A549 (cell line): Measurements from ENCODE around the gene ZMIZ2. TPM values are rescaled to one million over a fixed set of nuclear protein-coding genes. Genes with fewer than 3 reads are reported as not detected.
"Not testable (repeated sequence)": the region's sequence is repeated elsewhere in the genome, so short reads cannot be mapped to it uniquely, and the experiment has no call there.

Experiments
- ATAC-seq, 2 experiments: fragments of 200-7000 bp in 1 of 2; fragments of >200 bp in 1 of 2; cut with Nextera tagmentation in 1 of 2; cut with Tn5 transposase in 1 of 2; 3 replicates each; pipeline versions ENCODE4 v1.8.0 to v1.9.1; 2018 to 2020; ENCODE audit warnings: mild to moderate bottlenecking in 1 of 2, moderate library complexity in 1 of 2
- CTCF ChIA-PET: fragments of 300-600 bp; sonication (Branson Sonifier 250); formaldehyde crosslinking; extraction: SDS; loops from one replicate; lab custom pipeline; 2021; ENCODE audit warnings: antibody characterized with exemption, inconsistent platforms; lab: Yijun Ruan, JAX
- POLR2A ChIA-PET: fragments of 350-600 bp; formaldehyde crosslinking; extraction: SDS; loops from one replicate; lab custom pipeline; 2021; ENCODE audit warnings: antibody characterized with exemption, inconsistent platforms; lab: Yijun Ruan, JAX
- DNase-seq, 2 experiments: peaks; one replicate each; pipeline versions ENCODE4 v3.0.0 to v3.0.0-alpha.2; 2011 to 2016; ENCODE audit warnings: low read depth in 1 of 2, low spot score in 1 of 2
- FAIRE-seq: peaks from 2 replicates; lab custom pipeline; 2011; peaks lifted over from hg19 to GRCh38; lab: Jason Lieb, UNC
- H3K27ac ChIP-seq, 2 experiments: fragments of >200 bp; sonication (Bioruptor Twin); formaldehyde crosslinking; 3 replicates each; pipeline ENCODE4 v1.5.1; 2016 to 2017
- H3K4me1 ChIP-seq: fragments of >200 bp; sonication (Bioruptor Twin); formaldehyde crosslinking; 3 replicates; pipeline ENCODE4 v1.6.1; 2016
- H3K4me2 ChIP-seq: fragments of >200 bp; sonication (Bioruptor Twin); formaldehyde crosslinking; 3 replicates; pipeline ENCODE4 v1.6.1; 2016
- H3K4me3 ChIP-seq: fragments of >200 bp; sonication (Bioruptor Twin); formaldehyde crosslinking; 3 replicates; pipeline ENCODE4 v1.5.1; 2016
- H3K9me3 ChIP-seq: fragments of >200 bp; sonication (Bioruptor Twin); formaldehyde crosslinking; 3 replicates; pipeline ENCODE4 v1.6.1; 2016
- CEBPB ChIP-seq, 2 experiments: fragments of >200 bp in 1 of 2; sonication (Bioruptor Twin) in 1 of 2; formaldehyde crosslinking in 1 of 2; IDR thresholded peaks; 2 replicates each; pipeline ENCODE4 v1.6.1; 2012 to 2016
- CHD2 ChIP-seq: fragments of 150-350 bp; IDR thresholded peaks from 2 replicates; pipeline ENCODE4 v1.6.1; 2014; ENCODE audit warnings: low read length; ENCODE audit not compliant: partially characterized antibody
- FOSB ChIP-seq: fragments of 250-450 bp; sonication (Bioruptor Pico); IDR thresholded peaks from 2 replicates; pipeline ENCODE4 v1.5.0; 2020; ENCODE audit warnings: mild to moderate bottlenecking, moderate library complexity
- HOXB5 ChIP-seq: fragments of 250-450 bp; sonication (Bioruptor Pico); IDR thresholded peaks from 2 replicates; pipeline ENCODE4 v1.5.0; 2020; ENCODE audit warnings: mild to moderate bottlenecking, moderate library complexity
- KDM1A ChIP-seq: fragments of 200-600 bp; sonication (generic); IDR thresholded peaks from 2 replicates; pipeline ENCODE4 v1.6.1; 2016; ENCODE audit warnings: low read depth, mild to moderate bottlenecking
- MAZ ChIP-seq: fragments of 150-350 bp; IDR thresholded peaks from 2 replicates; pipeline ENCODE4 v1.6.1; 2014; ENCODE audit warnings: antibody characterized with exemption, low read depth, low read length, borderline replicate concordance
- NFE2L2 ChIP-seq: fragments of 150-350 bp; conservative IDR thresholded peaks from 2 replicates; pipeline ENCODE4 v1.6.1; 2014; ENCODE audit warnings: low read length
- NPAS2 ChIP-seq: fragments of 250-450 bp; sonication (Bioruptor Pico); IDR thresholded peaks from 2 replicates; pipeline ENCODE4 v1.8.0; 2022; ENCODE audit warnings: mild to moderate bottlenecking, moderate library complexity, borderline replicate concordance
- NR3C1 ChIP-seq: fragments of >200 bp; sonication (Bioruptor Twin); formaldehyde crosslinking; IDR thresholded peaks from 3 replicates; pipeline ENCODE4 v1.6.1; 2017
- RAD21 ChIP-seq, 2 experiments: fragments of >200 bp in 1 of 2; sonication (Bioruptor Twin) in 1 of 2; formaldehyde crosslinking in 1 of 2; IDR thresholded peaks in 1 of 2; conservative IDR thresholded peaks in 1 of 2; 2 replicates in 1 of 2; 3 replicates in 1 of 2; pipeline ENCODE4 v1.6.1; 2012 to 2018; ENCODE audit warnings: inconsistent platforms in 1 of 2
- RNF2 ChIP-seq: fragments of 200-600 bp; sonication (generic); IDR thresholded peaks from 2 replicates; pipeline ENCODE4 v1.6.1; 2016; ENCODE audit warnings: low read depth, mild to moderate bottlenecking, antibody characterized with exemption, moderate library complexity, borderline replicate concordance
- SMC3 ChIP-seq: fragments of >200 bp; sonication (Bioruptor Twin); formaldehyde crosslinking; IDR thresholded peaks from 3 replicates; pipeline ENCODE4 v1.6.1; 2018; ENCODE audit warnings: inconsistent platforms
- WGBS: methylation state at CpG from one replicate; pipeline ENCODE4 v1.1.6; 2017; ENCODE audit errors: missing lambda C conversion rate; 5-methylcytosine and 5-hydroxymethylcytosine counted together
- polyA plus RNA-seq, 4 experiments: library from polyadenylated mRNA; depleted of rRNA in 3 of 4; stranded (reverse); fragments of >200 nt; fragmentation: RNase III in 1 of 4; extraction: RNeasy Plus Mini Kit Qiagen cat#74134 plus additional on column Dnase treatment in 1 of 4; gene quantifications; 2 replicates in 3 of 4; 3 replicates in 1 of 4; pipeline ENCODE4 v1.2.3, GENCODE V29; 2011 to 2017
- TF ChIP-seq, protein P1 (sequence below): fragments of 150-350 bp; IDR thresholded peaks from 2 replicates; pipeline ENCODE4 v1.6.1; 2014; ENCODE audit warnings: low read depth, mild to moderate bottlenecking, low read length
- TF ChIP-seq, protein P2 (sequence below): fragments of >200 bp; sonication (Bioruptor Twin); formaldehyde crosslinking; IDR thresholded peaks from 2 replicates; pipeline ENCODE4 v1.6.1; 2016
- TF ChIP-seq, protein P3 (sequence below): fragments of >200 bp; sonication (Bioruptor Twin); formaldehyde crosslinking; IDR thresholded peaks from 3 replicates; pipeline ENCODE4 v1.5.1; 2016

Gene ZMIZ2
- polyA plus RNA-seq, 2 of the 4 experiments (the other 2 are of a cell fraction): 4.3 to 21.7 TPM

DNA sequence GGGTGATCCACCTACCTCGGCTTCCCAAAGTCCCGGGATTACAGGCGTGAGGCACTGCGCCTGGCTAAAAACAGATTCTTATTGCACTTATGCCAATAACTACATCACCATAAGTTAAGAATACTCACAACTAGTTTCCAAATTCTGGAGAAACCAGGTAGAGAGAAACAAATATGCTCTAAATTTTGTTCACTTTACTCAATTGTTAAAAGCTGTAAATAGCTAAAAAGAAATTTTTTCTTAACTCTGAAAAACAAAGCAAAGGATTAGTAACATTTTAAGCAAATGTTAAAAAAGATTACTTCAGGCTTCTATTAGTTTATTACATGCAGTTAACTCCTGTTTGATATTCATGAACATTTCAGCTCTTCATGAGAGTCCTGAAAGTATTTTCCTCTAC lies 28.3 kb upstream of the ZMIZ2 start:
- H3K9me3 ChIP-seq: no peaks in the 10 kb centered on the region
- H3K27ac ChIP-seq: no peak overlapping the region
- POLR2A ChIA-PET: no interaction called here
- no peak for DNase-seq
- no peak overlapping the region for H3K4me3 ChIP-seq
- CTCF ChIA-PET: no interaction called here
- TF ChIP-seq RNF2 (no peak), RAD21 (conservative IDR thresholded peaks at IDR 0.05 in 1 of 2, IDR thresholded peaks at IDR 0.05 in 1 of 2) (no peak), NR3C1 (no peak), CEBPB (IDR thresholded peaks at IDR 0.05) (no peak), MAZ (no peak), NFE2L2 (no peak), NPAS2 (CRISPR knock-in tag) (no peak)
- TF ChIP-seq, protein P1, sequence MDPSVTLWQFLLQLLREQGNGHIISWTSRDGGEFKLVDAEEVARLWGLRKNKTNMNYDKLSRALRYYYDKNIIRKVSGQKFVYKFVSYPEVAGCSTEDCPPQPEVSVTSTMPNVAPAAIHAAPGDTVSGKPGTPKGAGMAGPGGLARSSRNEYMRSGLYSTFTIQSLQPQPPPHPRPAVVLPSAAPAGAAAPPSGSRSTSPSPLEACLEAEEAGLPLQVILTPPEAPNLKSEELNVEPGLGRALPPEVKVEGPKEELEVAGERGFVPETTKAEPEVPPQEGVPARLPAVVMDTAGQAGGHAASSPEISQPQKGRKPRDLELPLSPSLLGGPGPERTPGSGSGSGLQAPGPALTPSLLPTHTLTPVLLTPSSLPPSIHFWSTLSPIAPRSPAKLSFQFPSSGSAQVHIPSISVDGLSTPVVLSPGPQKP: no peak
- TF ChIP-seq, protein P2, sequence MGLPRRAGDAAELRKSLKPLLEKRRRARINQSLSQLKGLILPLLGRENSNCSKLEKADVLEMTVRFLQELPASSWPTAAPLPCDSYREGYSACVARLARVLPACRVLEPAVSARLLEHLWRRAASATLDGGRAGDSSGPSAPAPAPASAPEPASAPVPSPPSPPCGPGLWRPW: no peak
- TF ChIP-seq, protein P3, sequence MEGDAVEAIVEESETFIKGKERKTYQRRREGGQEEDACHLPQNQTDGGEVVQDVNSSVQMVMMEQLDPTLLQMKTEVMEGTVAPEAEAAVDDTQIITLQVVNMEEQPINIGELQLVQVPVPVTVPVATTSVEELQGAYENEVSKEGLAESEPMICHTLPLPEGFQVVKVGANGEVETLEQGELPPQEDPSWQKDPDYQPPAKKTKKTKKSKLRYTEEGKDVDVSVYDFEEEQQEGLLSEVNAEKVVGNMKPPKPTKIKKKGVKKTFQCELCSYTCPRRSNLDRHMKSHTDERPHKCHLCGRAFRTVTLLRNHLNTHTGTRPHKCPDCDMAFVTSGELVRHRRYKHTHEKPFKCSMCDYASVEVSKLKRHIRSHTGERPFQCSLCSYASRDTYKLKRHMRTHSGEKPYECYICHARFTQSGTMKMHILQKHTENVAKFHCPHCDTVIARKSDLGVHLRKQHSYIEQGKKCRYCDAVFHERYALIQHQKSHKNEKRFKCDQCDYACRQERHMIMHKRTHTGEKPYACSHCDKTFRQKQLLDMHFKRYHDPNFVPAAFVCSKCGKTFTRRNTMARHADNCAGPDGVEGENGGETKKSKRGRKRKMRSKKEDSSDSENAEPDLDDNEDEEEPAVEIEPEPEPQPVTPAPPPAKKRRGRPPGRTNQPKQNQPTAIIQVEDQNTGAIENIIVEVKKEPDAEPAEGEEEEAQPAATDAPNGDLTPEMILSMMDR: no peak
- 46% methylated on average over 4 of the region's 4 CpGs for WGBS
- no peak for ATAC-seq
- no peaks in the 10 kb centered on the region for H3K4me1 ChIP-seq
- no peak overlapping the region for H3K4me2 ChIP-seq
- FAIRE-seq: no peak

DNA sequence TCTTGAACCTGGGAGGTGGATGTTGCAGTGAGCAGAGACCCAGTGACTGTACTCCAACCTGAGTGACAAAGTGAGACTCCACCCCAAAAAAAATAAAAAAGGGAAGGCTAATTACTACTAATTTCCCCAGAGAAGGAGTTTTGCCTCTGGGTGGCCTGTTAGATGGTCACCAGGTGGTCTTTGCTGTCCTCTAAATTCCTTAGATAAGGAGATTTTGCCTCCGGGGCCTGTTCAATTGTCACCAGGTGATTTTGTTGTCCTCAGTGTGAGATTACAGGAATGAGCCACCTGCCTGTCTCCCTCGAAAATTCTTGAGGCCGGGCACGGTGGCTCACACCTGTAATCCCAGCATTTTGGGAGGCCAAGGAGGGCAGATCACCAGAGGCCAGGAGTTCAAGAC lies 24.4 kb upstream of the ZMIZ2 start:
- no peak overlapping the region for H3K4me3 ChIP-seq
- no peak overlapping the region for H3K4me2 ChIP-seq
- no peak overlapping the region for H3K27ac ChIP-seq
- ChIA-PET POLR2A (no interaction called here), CTCF (no interaction called here)
- H3K4me1 ChIP-seq: no peaks in the 10 kb centered on the region
- no peak for TF ChIP-seq SMC3
- no peak for TF ChIP-seq KDM1A
- TF ChIP-seq, protein P3: no peak
- no peak for TF ChIP-seq FOSB (CRISPR knock-in tag)
- no peak for TF ChIP-seq CHD2
- H3K9me3 ChIP-seq: no peaks in the 10 kb centered on the region
- no peak for ATAC-seq
- WGBS: 82% methylated on average over 4 of the region's 4 CpGs
- no peak for FAIRE-seq
- DNase-seq: no peak

DNA sequence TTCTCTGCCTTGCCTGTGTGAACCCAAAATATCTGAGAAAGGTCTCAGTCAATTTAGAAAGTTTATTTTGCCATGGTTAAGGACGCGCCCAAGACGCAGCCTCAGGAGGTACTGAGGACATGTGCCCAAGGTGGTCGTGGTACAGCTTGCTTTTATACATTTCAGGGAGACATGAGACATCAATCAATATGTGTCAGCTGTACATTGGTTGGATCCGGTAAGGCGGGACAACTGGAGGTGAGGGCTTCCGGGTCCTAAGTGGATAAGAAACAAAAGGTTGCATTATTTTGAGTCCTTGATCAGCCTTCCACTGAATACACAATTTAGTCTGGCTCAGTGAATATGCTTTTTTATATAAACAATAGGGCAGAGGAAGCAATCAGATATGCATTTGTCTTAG lies 22.4 kb upstream of the ZMIZ2 start:
- FAIRE-seq, H3K9me3 ChIP-seq, H3K4me2 ChIP-seq, DNase-seq, H3K27ac ChIP-seq: not testable (repeated sequence)
- WGBS: 71% methylated on average over 7 of the region's 7 CpGs
- TF ChIP-seq HOXB5: 0 out of 2 replicates have a peak, but pooled peaks have one; percentile 32
- TF ChIP-seq, all 56 proteins: peak for 1; not testable (repeated sequence) for 55
- H3K4me1 ChIP-seq, H3K4me3 ChIP-seq, POLR2A ChIA-PET, CTCF ChIA-PET, ATAC-seq: not testable (repeated sequence)
